H1 (cell line): Measurements from ENCODE around the gene FGFBP2. TPM values are rescaled to one million over a fixed set of nuclear protein-coding genes. Genes with fewer than 3 reads are reported as not detected.

ENCODE experiments used
- CTCF ChIA-PET: fragments of 300-600 bp; sonication (Branson Sonifier 250); formaldehyde crosslinking; loops from one replicate; lab custom pipeline; 2021; ENCODE audit not compliant: partially characterized antibody; lab: Charles Lee
- POLR2A ChIA-PET: fragments of 300-600 bp; sonication (Branson Sonifier 250); formaldehyde crosslinking; loops from one replicate; lab custom pipeline; 2021; ENCODE audit warnings: inconsistent platforms; ENCODE audit not compliant: partially characterized antibody; lab: Charles Lee
- DNase-seq, 2 experiments: peaks; one replicate each; pipeline versions ENCODE4 v3.0.0 to v3.0.0-alpha.2; 2010 to 2022; ENCODE audit warnings: low spot score in 2 of 2, low read depth in 1 of 2, mixed read lengths in 1 of 2
- FAIRE-seq: peaks from 2 replicates; lab custom pipeline; 2011; peaks lifted over from hg19 to GRCh38; lab: Jason Lieb, UNC
- H2AFZ ChIP-seq: 2 replicates; pipeline ENCODE4 v1.8.1; 2012; ENCODE audit warnings: low read length, inconsistent platforms
- H2AK5ac ChIP-seq: 2 replicates; pipeline ENCODE4 v1.6.1; 2013; ENCODE audit warnings: low read depth, low read length
- H2BK120ac ChIP-seq: replicated peaks from 2 replicates; pipeline ENCODE3; 2013; ENCODE audit warnings: low read depth, low read length, inconsistent platforms
- H2BK12ac ChIP-seq: 2 replicates; pipeline ENCODE4 v1.6.1; 2013; ENCODE audit warnings: low read depth, low read length
- H2BK15ac ChIP-seq: 2 replicates; pipeline ENCODE4 v1.6.1; 2013; ENCODE audit warnings: low read length
- H2BK20ac ChIP-seq: 2 replicates; pipeline ENCODE4 v1.6.1; 2013; ENCODE audit warnings: low read length
- H2BK5ac ChIP-seq: 2 replicates; pipeline ENCODE4 v1.6.1; 2013; ENCODE audit warnings: low read depth, low read length
- H3K14ac ChIP-seq: 2 replicates; pipeline ENCODE4 v1.6.1; 2013; ENCODE audit warnings: inconsistent platforms; ENCODE audit not compliant: insufficient read length
- H3K18ac ChIP-seq: 2 replicates; pipeline ENCODE4 v1.6.1; 2013; ENCODE audit warnings: low read length; ENCODE audit errors: extremely low read depth
- H3K23ac ChIP-seq: 2 replicates; pipeline ENCODE4 v1.6.1; 2013; ENCODE audit warnings: inconsistent platforms; ENCODE audit not compliant: insufficient read length
- H3K23me2 ChIP-seq: 2 replicates; pipeline ENCODE4 v1.6.1; 2013; ENCODE audit warnings: low read depth, low read length
- H3K27ac ChIP-seq: 2 replicates; pipeline ENCODE4 v1.6.1; 2011; ENCODE audit warnings: low read depth, low read length, inconsistent platforms
- H3K27me3 ChIP-seq, 4 experiments: replicated peaks in 1 of 4; 1 replicate in 1 of 4; 2 replicates in 3 of 4; pipeline versions ENCODE4 v1.6.1 to v1.8.1; 2011 to 2013; ENCODE audit warnings: low read length in 3 of 4, mild to moderate bottlenecking in 3 of 4, inconsistent platforms in 2 of 4, mixed read lengths in 2 of 4, moderate library complexity in 1 of 4; ENCODE audit not compliant: control insufficient read depth in 3 of 4, insufficient read depth in 3 of 4; ENCODE audit errors: extremely low read depth in 1 of 4
- H3K36me3 ChIP-seq, 4 experiments: 2 replicates each; pipeline versions ENCODE4 v1.6.1 to v1.8.1; 2011 to 2013; ENCODE audit warnings: mild to moderate bottlenecking in 4 of 4, low read length in 3 of 4, moderate library complexity in 2 of 4, control low read depth in 1 of 4, inconsistent platforms in 1 of 4; ENCODE audit not compliant: insufficient read depth in 4 of 4, control insufficient read depth in 2 of 4
- H3K4ac ChIP-seq: replicated peaks from 2 replicates; pipeline ENCODE3; 2013; ENCODE audit warnings: low read length, low read depth, mixed read lengths, inconsistent platforms; ENCODE audit not compliant: insufficient read length
- H3K4me1 ChIP-seq, 4 experiments: replicated peaks in 1 of 4; 1 replicate in 1 of 4; 2 replicates in 3 of 4; pipeline versions ENCODE4 v1.6.1 to v1.8.1; 2011 to 2013; ENCODE audit warnings: low read length in 3 of 4, inconsistent platforms in 2 of 4, mixed read lengths in 1 of 4; ENCODE audit not compliant: insufficient read depth in 4 of 4, control insufficient read depth in 3 of 4
- H3K4me2 ChIP-seq, 2 experiments: 2 replicates each; pipeline versions ENCODE4 v1.6.1 to v1.8.1; 2011 to 2013; ENCODE audit warnings: low read depth in 2 of 2, low read length in 2 of 2, control low read depth in 1 of 2, inconsistent platforms in 1 of 2, mild to moderate bottlenecking in 1 of 2; ENCODE audit not compliant: insufficient read depth in 1 of 2
- H3K4me3 ChIP-seq, 4 experiments: fragments of 200-600, 300-600 bp in 1 of 4; sonication (generic), shearing (Covaris generic), sonication (Bioruptor Twin) in 1 of 4; 2 replicates each; pipeline versions ENCODE4 v1.5.1 to v1.8.1; 2011 to 2016; ENCODE audit warnings: low read length in 4 of 4, low read depth in 3 of 4, control low read depth in 2 of 4, inconsistent platforms in 2 of 4, mild to moderate bottlenecking in 2 of 4, mixed read lengths in 1 of 4, moderate library complexity in 1 of 4; ENCODE audit not compliant: insufficient read depth in 2 of 4; ENCODE audit errors: extremely low read depth in 1 of 4
- H3K56ac ChIP-seq: replicated peaks from 2 replicates; pipeline ENCODE3; 2013; ENCODE audit warnings: low read depth, mild to moderate bottlenecking, mixed read lengths, low read length, inconsistent platforms; ENCODE audit not compliant: insufficient read length
- H3K79me1 ChIP-seq: 2 replicates; pipeline ENCODE4 v1.6.1; 2013; ENCODE audit warnings: low read depth, low read length, control low read depth
- H3K79me2 ChIP-seq, 2 experiments: 2 replicates each; pipeline versions ENCODE4 v1.6.1 to v1.8.1; 2012 to 2013; ENCODE audit warnings: low read length in 2 of 2, mild to moderate bottlenecking in 2 of 2, inconsistent platforms in 1 of 2; ENCODE audit not compliant: insufficient read depth in 2 of 2, control insufficient read depth in 1 of 2
- H3K9ac ChIP-seq, 4 experiments: replicated peaks in 1 of 4; 1 replicate in 1 of 4; 2 replicates in 3 of 4; pipeline versions ENCODE4 v1.6.1 to v1.8.1; 2011 to 2013; ENCODE audit warnings: low read depth in 3 of 4, low read length in 3 of 4, control low read depth in 2 of 4, mild to moderate bottlenecking in 2 of 4, moderate library complexity in 2 of 4, inconsistent platforms in 1 of 4; ENCODE audit errors: extremely low read depth in 1 of 4
- H3K9me3 ChIP-seq, 2 experiments: 2 replicates each; pipeline versions ENCODE4 v1.6.1 to v1.8.1; 2012 to 2013; ENCODE audit warnings: mild to moderate bottlenecking in 2 of 2, moderate library complexity in 2 of 2, control low read depth in 1 of 2, inconsistent platforms in 1 of 2, low read depth in 1 of 2, low read length in 1 of 2, mixed read lengths in 1 of 2; ENCODE audit not compliant: insufficient read depth in 2 of 2
- H4K20me1 ChIP-seq, 2 experiments: replicated peaks in 1 of 2; 2 replicates each; pipeline versions ENCODE3 to v1.8.1; 2011 to 2013; ENCODE audit warnings: inconsistent platforms in 2 of 2, low read length in 2 of 2, mild to moderate bottlenecking in 1 of 2; ENCODE audit not compliant: insufficient read depth in 2 of 2, control insufficient read depth in 1 of 2
- H4K5ac ChIP-seq: 2 replicates; pipeline ENCODE4 v1.6.1; 2013; ENCODE audit warnings: low read length, low read depth, mixed read lengths, inconsistent platforms; ENCODE audit not compliant: insufficient read length
- H4K8ac ChIP-seq: 2 replicates; pipeline ENCODE4 v1.8.0; 2013; ENCODE audit warnings: mild to moderate bottlenecking, moderate library complexity, low read length, inconsistent platforms; ENCODE audit not compliant: insufficient read depth; ENCODE audit errors: extremely low read depth
- H4K91ac ChIP-seq: replicated peaks from 2 replicates; pipeline ENCODE3; 2013; ENCODE audit warnings: low read length, mixed read lengths, inconsistent platforms; ENCODE audit not compliant: insufficient read length
- ASH2L ChIP-seq: fragments of 200-600, 300-600 bp; sonication (generic); IDR thresholded peaks from one replicate; pipeline ENCODE4 v1.7.1; 2017; ENCODE audit warnings: low read length
- BRCA1 ChIP-seq: IDR thresholded peaks from 2 replicates; pipeline ENCODE4 v1.6.1; 2012; ENCODE audit warnings: low read depth, low read length, improper control_type of control experiment
- CHD2 ChIP-seq: IDR thresholded peaks from 2 replicates; pipeline ENCODE4 v1.6.1; 2012; ENCODE audit warnings: low read length, improper control_type of control experiment
- CTBP2 ChIP-seq: IDR thresholded peaks from 2 replicates; pipeline ENCODE4 v1.7.0; 2011; ENCODE audit warnings: borderline replicate concordance, mild to moderate bottlenecking, moderate library complexity, mixed read lengths, low read length; ENCODE audit not compliant: insufficient read depth, insufficient read length
- EP300 ChIP-seq, 2 experiments: IDR thresholded peaks; 1 replicate in 1 of 2; 2 replicates in 1 of 2; pipeline ENCODE4 v1.6.1; 2011 to 2012; ENCODE audit warnings: low read depth in 2 of 2, low read length in 2 of 2, mild to moderate bottlenecking in 2 of 2, borderline replicate concordance in 1 of 2, inconsistent platforms in 1 of 2, moderate library complexity in 1 of 2
- EZH2 ChIP-seq: fragments of 200-600 bp; sonication (generic); IDR thresholded peaks from 2 replicates; pipeline ENCODE4 v1.7.1; 2012; ENCODE audit warnings: low read depth, mild to moderate bottlenecking, moderate library complexity, low read length, inconsistent platforms; ENCODE audit not compliant: severe bottlenecking
- GTF2F1 ChIP-seq: IDR thresholded peaks from 2 replicates; pipeline ENCODE4 v1.6.1; 2012; ENCODE audit warnings: low read depth, low read length, improper control_type of control experiment, borderline replicate concordance
- HDAC2 ChIP-seq, 2 experiments: fragments of 300-600 bp in 1 of 2; sonication (generic) in 1 of 2; IDR thresholded peaks; 2 replicates each; pipeline ENCODE4 v1.6.1; 2011 to 2012; ENCODE audit warnings: low read depth in 2 of 2, low read length in 2 of 2, mild to moderate bottlenecking in 2 of 2, moderate library complexity in 2 of 2, borderline replicate concordance in 1 of 2, inconsistent platforms in 1 of 2
- KDM1A ChIP-seq: fragments of 200-600, 300-600 bp; sonication (generic); IDR thresholded peaks from 2 replicates; pipeline ENCODE4 v1.7.1; 2016; ENCODE audit warnings: mild to moderate bottlenecking, low read length, borderline replicate concordance
- NRF1 ChIP-seq: IDR thresholded peaks from 2 replicates; pipeline ENCODE4 v1.6.1; 2011; ENCODE audit warnings: mild to moderate bottlenecking, low read depth, low read length, improper control_type of control experiment
- RAD21 ChIP-seq, 2 experiments: IDR thresholded peaks in 1 of 2; conservative IDR thresholded peaks in 1 of 2; 2 replicates each; pipeline ENCODE4 v1.6.1; 2011; ENCODE audit warnings: low read depth in 2 of 2, low read length in 2 of 2, improper control_type of control experiment in 1 of 2, inconsistent platforms in 1 of 2, mild to moderate bottlenecking in 1 of 2, moderate library complexity in 1 of 2
- ZNF274 ChIP-seq: IDR thresholded peaks from 2 replicates; pipeline ENCODE4 v1.7.0; 2012; ENCODE audit warnings: low read length, borderline replicate concordance; ENCODE audit errors: extremely low read depth
- WGBS, 2 experiments: shearing (Covaris generic) in 1 of 2; methylation state at CpG; one replicate each; pipeline versions ENCODE4 v1.1.6 to v1.1.7; 2013 to 2015; ENCODE audit warnings: low lambda C conversion rate in 2 of 2, mixed read lengths in 2 of 2, inconsistent platforms in 1 of 2, low coverage in 1 of 2, missing lambda C conversion rate in 1 of 2; ENCODE audit not compliant: insufficient replicate concordance in 2 of 2, insufficient coverage in 1 of 2, insufficient read length in 1 of 2; ENCODE audit errors: extremely low coverage in 1 of 2, missing lambda C conversion rate in 1 of 2; 5-methylcytosine and 5-hydroxymethylcytosine counted together
- polyA plus RNA-seq, 7 experiments: library from polyadenylated mRNA; depleted of rRNA in 3 of 7; stranded (reverse) in 5 of 7; unstranded in 2 of 7; fragments of >200 nt in 5 of 7; fragments of 200-250 nt in 2 of 7; gene quantifications; 1 replicate in 5 of 7; 2 replicates in 1 of 7; 4 replicates in 1 of 7; pipeline versions ENCODE4 v1.2.1 to v1.2.3, GENCODE V29; 2011 to 2013; ENCODE audit warnings: missing spikeins in 2 of 7, mixed read lengths in 2 of 7
- total RNA-seq: library from RNA; stranded (reverse); fragmentation: NEBNext Ultra II Directional; extraction: Animal tissue kit (Norgen Biotek cat#: 25700); gene quantifications from 2 replicates; pipeline ENCODE4 v1.2.1, GENCODE V29; 2021

Gene FGFBP2
- total and polyA plus RNA-seq, 2 of the 8 experiments (the other 6 are each of a cell fraction or from before 2014, with no cell fraction given), result 0.15 TPM; not detected in 1

DNA sequence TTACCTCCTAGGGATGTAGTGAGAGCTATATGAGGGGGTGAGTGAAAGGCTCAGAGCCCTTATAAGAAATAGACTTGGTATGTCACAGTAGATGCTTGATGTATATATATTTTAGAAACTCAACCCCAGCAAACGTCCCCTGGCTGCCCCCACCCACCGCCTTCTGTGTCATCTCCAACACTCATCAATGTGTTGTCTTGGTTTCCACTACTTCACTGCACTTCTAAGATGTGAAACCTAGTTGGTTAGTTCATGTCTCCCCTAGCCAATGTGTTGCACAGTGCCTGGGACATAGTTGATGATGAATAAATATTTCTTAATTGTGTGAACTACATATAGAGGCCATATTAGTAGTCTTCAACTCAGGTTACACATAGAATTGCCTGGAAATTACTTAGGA is 4.4 kb downstream of the FGFBP2 start:
- ChIA-PET POLR2A (interaction anchor here (0.8 to 1.2 kb wide), 3 partner anchors 12 to 153 kb away, joined by 3 read pairs; no protein-coding TSS in a partner anchor), CTCF (interaction anchor here (0.6 to 2.0 kb wide), 11 partner anchors 11 to 229 kb away, joined by 3 to 26 read pairs (median 4); no protein-coding TSS in a partner anchor)
- DNase-seq, result no peak
- H2AK5ac ChIP-seq, result no peak overlapping the region
- peaks cover 0 to 9% of the 10 kb centered on the region in 2 experiments; a peak in 2 of 4 replicates for H3K9me3 ChIP-seq
- no peak overlapping the region for H3K4me2 ChIP-seq
- H3K56ac ChIP-seq, result no peak overlapping the region
- no peak overlapping the region for H4K91ac ChIP-seq
- no peak overlapping the region for H2BK20ac ChIP-seq
- no peak overlapping the region for H3K23ac ChIP-seq
- H2BK5ac ChIP-seq, result no peak overlapping the region
- no peak overlapping the region for H3K14ac ChIP-seq
- H3K4me3 ChIP-seq, result no peak overlapping the region
- no peaks in the 10 kb centered on the region for H4K20me1 ChIP-seq
- no peak overlapping the region for H4K5ac ChIP-seq
- H2BK12ac ChIP-seq, result no peak overlapping the region
- no peak overlapping the region for H3K27ac ChIP-seq
- peaks cover 0 to 4% (median 2%) of the 10 kb centered on the region in 4 experiments; a peak in 5 of 7 replicates for H3K4me1 ChIP-seq
- no peak overlapping the region for H4K8ac ChIP-seq
- no peaks in the 10 kb centered on the region for H3K27me3 ChIP-seq
- no peaks in the 10 kb centered on the region for H3K23me2 ChIP-seq
- no peak for TF ChIP-seq KDM1A
- no peak for TF ChIP-seq ZNF274
- TF ChIP-seq RAD21 (IDR thresholded peaks at IDR 0.05 in 1 of 2, conservative IDR thresholded peaks at IDR 0.05 in 1 of 2; ENCODE audit: low read depth in 2 of 2, low read length in 2 of 2), result no peak
- TF ChIP-seq CTBP2, result no peak
- no peak for TF ChIP-seq EZH2
- TF ChIP-seq EP300 (IDR thresholded peaks at IDR 0.05; ENCODE audit: borderline replicate concordance in 1 of 2, low read depth in 2 of 2, low read length in 2 of 2), result no peak
- no peak for TF ChIP-seq GTF2F1
- TF ChIP-seq BRCA1, result no peak
- no peak for TF ChIP-seq NRF1
- TF ChIP-seq CHD2, result no peak
- TF ChIP-seq ASH2L, result no peak
- TF ChIP-seq HDAC2 (IDR thresholded peaks at IDR 0.05; ENCODE audit: borderline replicate concordance in 1 of 2, low read depth in 2 of 2, low read length in 2 of 2), result no peak
- TF ChIP-seq, all 59 proteins: peak for 0
- Histone ChIP-seq H3K36me3 (no peaks in the 10 kb centered on the region), H3K4ac (no peak overlapping the region), H2AFZ (no peak overlapping the region), H2BK15ac (no peak overlapping the region), H3K79me1 (no peaks in the 10 kb centered on the region), H2BK120ac (no peak overlapping the region), H3K9ac (no peak overlapping the region), H3K18ac (no peak overlapping the region), H3K79me2 (no peaks in the 10 kb centered on the region)
- FAIRE-seq, result no peak
- WGBS, 2 experiments, result 94% methylated on average over 2 of the region's 2 CpGs; no CpG with 5 or more reads in 1 of the 2 experiments
